GM12878 (cell line): ENCODE data around the gene NFILZ. TPM values are rescaled to one million over a fixed set of nuclear protein-coding genes. Genes with fewer than 3 reads are reported as not detected.

Experiments
- ATAC-seq: fragments of 200-7000 bp; cut with Tn5 transposase; 3 replicates; pipeline ENCODE4 v1.9.1; 2020; ENCODE audit warnings: mild to moderate bottlenecking, moderate library complexity
- BruUV-seq: library from RNA; stranded (reverse); fragments of 400-500 nt; replicated peaks from 2 replicates; lab custom pipeline; 2021; lab: Mats Ljungman, UMichigan
- CTCF ChIA-PET: fragments of 300-600 bp; sonication (Branson Sonifier 250); formaldehyde crosslinking; extraction: SDS; loops from one replicate; lab custom pipeline; 2021; ENCODE audit warnings: inconsistent platforms; lab: Yijun Ruan, JAX
- POLR2A ChIA-PET: fragments of 350-600 bp; formaldehyde crosslinking; extraction: SDS; loops from one replicate; lab custom pipeline; 2021; ENCODE audit warnings: inconsistent platforms; lab: Charles Lee
- RAD21 ChIA-PET: fragments of 300-600 bp; sonication (Branson Sonifier 250); formaldehyde crosslinking; loops from one replicate; lab custom pipeline; 2023; ENCODE audit warnings: antibody characterized with exemption; ENCODE audit not compliant: unreplicated experiment; lab: Charles Lee
- SMC1A ChIA-PET: fragments of 300-600 bp; sonication (Branson Sonifier 250); formaldehyde crosslinking; loops from one replicate; lab custom pipeline; 2023; ENCODE audit not compliant: unreplicated experiment, uncharacterized antibody; lab: Charles Lee
- DNase-seq: peaks from one replicate; pipeline ENCODE4 v3.0.0-alpha.2; 2011; ENCODE audit warnings: low read depth, low spot score
- FAIRE-seq: peaks from 3 replicates; lab custom pipeline; 2011; peaks lifted over from hg19 to GRCh38; lab: Jason Lieb, UNC
- H2AFZ ChIP-seq: 2 replicates; pipeline ENCODE4 v1.6.0; 2011; ENCODE audit warnings: low read depth, low read length, control low read depth; ENCODE audit not compliant: control insufficient read depth
- H3K27ac ChIP-seq: 2 replicates; pipeline ENCODE4 v1.5.1; 2011; ENCODE audit warnings: control low read depth; ENCODE audit not compliant: control insufficient read depth, insufficient read depth
- H3K27me3 ChIP-seq, 2 experiments: replicated peaks in 1 of 2; 2 replicates each; pipeline versions ENCODE4 v1.6.0 to v1.6.1; 2011; ENCODE audit warnings: low read length in 1 of 2; ENCODE audit not compliant: control insufficient read depth in 2 of 2, insufficient read depth in 2 of 2
- H3K36me3 ChIP-seq, 2 experiments: 2 replicates each; pipeline ENCODE4 v1.5.1; 2011; ENCODE audit warnings: low read length in 1 of 2; ENCODE audit not compliant: control insufficient read depth in 2 of 2, insufficient read depth in 2 of 2
- H3K4me1 ChIP-seq: 2 replicates; pipeline ENCODE4 v1.6.1; 2011; ENCODE audit warnings: mild to moderate bottlenecking, low read length, moderate library complexity, mixed read lengths; ENCODE audit not compliant: control insufficient read depth, insufficient read depth
- H3K4me2 ChIP-seq: 2 replicates; pipeline ENCODE4 v1.6.0; 2011; ENCODE audit warnings: control low read depth; ENCODE audit not compliant: control insufficient read depth, insufficient read depth
- H3K4me3 ChIP-seq: fragments of 200-600 bp; sonication (generic); 2 replicates; pipeline ENCODE4 v1.5.1; 2016
- H3K79me2 ChIP-seq: 2 replicates; pipeline ENCODE4 v1.6.0; 2011; ENCODE audit warnings: low read length; ENCODE audit not compliant: control insufficient read depth, insufficient read depth
- H3K9ac ChIP-seq: 2 replicates; pipeline ENCODE4 v1.8.0; 2011; ENCODE audit warnings: low read length, control low read depth, mixed read lengths; ENCODE audit not compliant: control insufficient read depth, insufficient read depth
- H3K9me3 ChIP-seq: replicated peaks from 3 replicates; pipeline ENCODE4 v1.5.1; 2011; ENCODE audit warnings: mild to moderate bottlenecking, low read length; ENCODE audit not compliant: control insufficient read depth, insufficient read depth
- H4K20me1 ChIP-seq: 2 replicates; pipeline ENCODE4 v1.6.0; 2011; ENCODE audit not compliant: control insufficient read depth, insufficient read depth
- BCL11A ChIP-seq: IDR thresholded peaks from 2 replicates; pipeline ENCODE4 v1.6.1; 2011; ENCODE audit warnings: low read depth, low read length
- BMI1 ChIP-seq: fragments of 450-650 bp; IDR thresholded peaks from 2 replicates; pipeline ENCODE4 v1.6.1; 2016; ENCODE audit warnings: mild to moderate bottlenecking, moderate library complexity, borderline replicate concordance
- CEBPZ ChIP-seq: fragments of 150-350 bp; IDR thresholded peaks from 2 replicates; pipeline ENCODE4 v1.6.1; 2016; ENCODE audit warnings: low read depth, low read length
- MEF2A ChIP-seq: IDR thresholded peaks from 2 replicates; pipeline ENCODE4 v1.6.1; 2011; ENCODE audit warnings: low read depth, mild to moderate bottlenecking, low read length, moderate library complexity; ENCODE audit not compliant: insufficient read depth
- MTA3 ChIP-seq: IDR thresholded peaks from 2 replicates; pipeline ENCODE4 v1.6.1; 2012; ENCODE audit warnings: low read length, inconsistent platforms, borderline replicate concordance
- NBN ChIP-seq: fragments of 450-650 bp; IDR thresholded peaks from 2 replicates; pipeline ENCODE4 v1.6.1; 2016
- PAX5 ChIP-seq: IDR thresholded peaks from 2 replicates; pipeline ENCODE4 v1.6.1; 2011; ENCODE audit warnings: low read depth, low read length, borderline replicate concordance
- PML ChIP-seq: IDR thresholded peaks from 2 replicates; pipeline ENCODE4 v1.6.1; 2012; ENCODE audit warnings: low read length, inconsistent platforms
- POLR2A ChIP-seq: IDR thresholded peaks from 2 replicates; pipeline ENCODE4 v1.6.1; 2011; ENCODE audit warnings: low read depth, mild to moderate bottlenecking, low read length
- RAD21 ChIP-seq: IDR thresholded peaks from 2 replicates; pipeline ENCODE4 v1.6.1; 2011; ENCODE audit warnings: mild to moderate bottlenecking, low read depth, low read length, moderate library complexity; ENCODE audit not compliant: insufficient read depth
- RUNX3 ChIP-seq: IDR thresholded peaks from 2 replicates; pipeline ENCODE4 v1.6.1; 2012; ENCODE audit warnings: low read length, inconsistent platforms
- SKIL ChIP-seq: fragments of 450-650 bp; IDR thresholded peaks from 2 replicates; pipeline ENCODE4 v1.6.1; 2017; ENCODE audit warnings: mild to moderate bottlenecking, low read depth, inconsistent platforms; ENCODE audit not compliant: poor library complexity, severe bottlenecking
- SP1 ChIP-seq: IDR thresholded peaks from one replicate; pipeline ENCODE4 v1.6.1; 2011; ENCODE audit warnings: low read depth, low read length
- STAT3 ChIP-seq: IDR thresholded peaks from 2 replicates; pipeline ENCODE4 v1.6.1; 2011; ENCODE audit warnings: low read depth, low read length, improper control_type of control experiment
- TARDBP ChIP-seq: IDR thresholded peaks from 2 replicates; pipeline ENCODE4 v1.6.1; 2016; ENCODE audit warnings: borderline replicate concordance
- TCF3 ChIP-seq: IDR thresholded peaks from 2 replicates; pipeline ENCODE4 v1.6.1; 2012; ENCODE audit warnings: low read depth, mild to moderate bottlenecking, low read length, borderline replicate concordance; ENCODE audit not compliant: insufficient read depth
- ZBTB40 ChIP-seq: fragments of 450-650 bp; IDR thresholded peaks from 2 replicates; pipeline ENCODE4 v1.6.1; 2016; ENCODE audit warnings: mild to moderate bottlenecking, moderate library complexity, borderline replicate concordance
- ZNF384 ChIP-seq: IDR thresholded peaks from 2 replicates; pipeline ENCODE4 v1.6.1; 2012; ENCODE audit warnings: low read depth, mild to moderate bottlenecking, low read length, improper control_type of control experiment, borderline replicate concordance
- ZNF622 ChIP-seq: fragments of 450-650 bp; IDR thresholded peaks from 2 replicates; pipeline ENCODE4 v1.6.1; 2017; ENCODE audit warnings: mild to moderate bottlenecking, inconsistent platforms
- WGBS: methylation state at CpG from one replicate; pipeline ENCODE4 v1.1.6; 2016; ENCODE audit warnings: low lambda C conversion rate; ENCODE audit not compliant: insufficient replicate concordance, insufficient coverage; ENCODE audit errors: missing lambda C conversion rate; 5-methylcytosine and 5-hydroxymethylcytosine counted together
- in situ Hi-C: fragments of 300-500 bp; cut with MboI; formaldehyde crosslinking; loops from 9 replicates; pipeline ENCODE4 v1.14.3; 2018; ENCODE audit warnings: mixed read lengths
- intact Hi-C: fragments of 100-400 bp; cut with micrococcal nuclease; formaldehyde crosslinking; loops from one replicate; pipeline ENCODE4 v1.14.2; 2022; ENCODE audit not compliant: unreplicated experiment
- polyA plus RNA-seq, 11 experiments: library from polyadenylated mRNA; depleted of rRNA in 4 of 11; unstranded in 6 of 11; stranded (reverse) in 5 of 11; fragments of >200 nt; fragmentation: Nextera tagmentation in 4 of 11; fragmentation: Illumina TruSeq in 1 of 11; extraction: Ambion mirVana in 4 of 11; extraction: Trizol in 1 of 11; gene quantifications; 1 replicate in 1 of 11; 2 replicates in 10 of 11; pipeline versions ENCODE4 v1.2.1 to v1.2.3, GENCODE V29; 2011 to 2016; ENCODE audit warnings: inconsistent platforms in 2 of 11, missing spikeins in 2 of 11, low read depth in 1 of 11
- total RNA-seq, 4 experiments: library from RNA; depleted of rRNA in 3 of 4; stranded (reverse); fragments of >200 nt in 3 of 4; fragmentation: Illumina TruSeq in 1 of 4; extraction: Trizol in 1 of 4; gene quantifications; 2 replicates each; pipeline versions ENCODE4 v1.2.1 to v1.2.3, GENCODE V29; 2013 to 2021

NFILZ gene
- total and polyA plus RNA-seq, 10 of the 15 experiments (the other 5 are each of a cell fraction or from before 2014, with no cell fraction given) = not detected

- in situ Hi-C loops = no loop called here
- no peak for ATAC-seq
- TF ChIP-seq CEBPZ (no peak), MEF2A (no peak), MTA3 (no peak), ZBTB40 (no peak), PML (no peak), RUNX3 (no peak), BCL11A (no peak), TCF3 (no peak), NBN (no peak), BMI1 (no peak), ZNF384 (no peak), ZNF622 (no peak), STAT3 (no peak), SP1 (no peak), RAD21 (no peak), POLR2A (no peak), TARDBP (no peak), PAX5 (no peak), SKIL (no peak)
Measured at GRCh38 chr19:8618751-8619150, 11.7 kb upstream of the NFILZ start.

More at GRCh38 chr19:8618751-8619150, 11.7 kb upstream of the NFILZ start:
- H3K36me3 ChIP-seq = no peaks in the 10 kb centered on the region
- FAIRE-seq (no peak), DNase-seq (no peak)
- H3K79me2 ChIP-seq = no peaks in the 10 kb centered on the region
- H3K4me2 ChIP-seq = no peak overlapping the region
- H3K9ac ChIP-seq = no peak overlapping the region
- ChIA-PET SMC1A (no interaction called here), CTCF (no interaction called here), RAD21 (no interaction called here), POLR2A (no interaction called here)
- H3K4me3 ChIP-seq = no peak overlapping the region
- no peaks in the 10 kb centered on the region for H3K27me3 ChIP-seq
- no peak overlapping the region for H2AFZ ChIP-seq
- H3K27ac ChIP-seq = no peak overlapping the region
- no TSS peak for BruUV-seq
- intact Hi-C loops = no loop called here
- no peaks in the 10 kb centered on the region for H4K20me1 ChIP-seq
- no peaks in the 10 kb centered on the region for H3K9me3 ChIP-seq
- WGBS = 64% methylated on average over 8 of the region's 8 CpGs
- H3K4me1 ChIP-seq = no peaks in the 10 kb centered on the region
